Retinal pigment epithelial cell (primary cell): ENCODE data around the gene RFC2.
"Not testable (repeated sequence)": the region's sequence is repeated elsewhere in the genome, so short reads cannot be mapped to it uniquely, and the experiment has no call there.

Source experiments
- DNase-seq: peaks from one replicate; pipeline ENCODE4 v3.0.0-alpha.2; 2010; ENCODE audit warnings: low read depth
- H3K4me3 ChIP-seq: 2 replicates; pipeline ENCODE4 v1.5.1; 2011; ENCODE audit warnings: mild to moderate bottlenecking, low read length, control low read depth, moderate library complexity
- TF ChIP-seq, protein P1 (sequence below): conservative IDR thresholded peaks from 2 replicates; pipeline ENCODE4 v1.5.1; 2011; ENCODE audit warnings: low read depth, low read length, control low read depth, inconsistent platforms

The RFC2 gene

GRCh38 chr7:74230446-74231231, 23.6 kb downstream of the RFC2 start:
- TF ChIP-seq, protein P1, sequence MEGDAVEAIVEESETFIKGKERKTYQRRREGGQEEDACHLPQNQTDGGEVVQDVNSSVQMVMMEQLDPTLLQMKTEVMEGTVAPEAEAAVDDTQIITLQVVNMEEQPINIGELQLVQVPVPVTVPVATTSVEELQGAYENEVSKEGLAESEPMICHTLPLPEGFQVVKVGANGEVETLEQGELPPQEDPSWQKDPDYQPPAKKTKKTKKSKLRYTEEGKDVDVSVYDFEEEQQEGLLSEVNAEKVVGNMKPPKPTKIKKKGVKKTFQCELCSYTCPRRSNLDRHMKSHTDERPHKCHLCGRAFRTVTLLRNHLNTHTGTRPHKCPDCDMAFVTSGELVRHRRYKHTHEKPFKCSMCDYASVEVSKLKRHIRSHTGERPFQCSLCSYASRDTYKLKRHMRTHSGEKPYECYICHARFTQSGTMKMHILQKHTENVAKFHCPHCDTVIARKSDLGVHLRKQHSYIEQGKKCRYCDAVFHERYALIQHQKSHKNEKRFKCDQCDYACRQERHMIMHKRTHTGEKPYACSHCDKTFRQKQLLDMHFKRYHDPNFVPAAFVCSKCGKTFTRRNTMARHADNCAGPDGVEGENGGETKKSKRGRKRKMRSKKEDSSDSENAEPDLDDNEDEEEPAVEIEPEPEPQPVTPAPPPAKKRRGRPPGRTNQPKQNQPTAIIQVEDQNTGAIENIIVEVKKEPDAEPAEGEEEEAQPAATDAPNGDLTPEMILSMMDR, result no peak
- no peak for DNase-seq
- no peak overlapping the region for H3K4me3 ChIP-seq

DNA sequence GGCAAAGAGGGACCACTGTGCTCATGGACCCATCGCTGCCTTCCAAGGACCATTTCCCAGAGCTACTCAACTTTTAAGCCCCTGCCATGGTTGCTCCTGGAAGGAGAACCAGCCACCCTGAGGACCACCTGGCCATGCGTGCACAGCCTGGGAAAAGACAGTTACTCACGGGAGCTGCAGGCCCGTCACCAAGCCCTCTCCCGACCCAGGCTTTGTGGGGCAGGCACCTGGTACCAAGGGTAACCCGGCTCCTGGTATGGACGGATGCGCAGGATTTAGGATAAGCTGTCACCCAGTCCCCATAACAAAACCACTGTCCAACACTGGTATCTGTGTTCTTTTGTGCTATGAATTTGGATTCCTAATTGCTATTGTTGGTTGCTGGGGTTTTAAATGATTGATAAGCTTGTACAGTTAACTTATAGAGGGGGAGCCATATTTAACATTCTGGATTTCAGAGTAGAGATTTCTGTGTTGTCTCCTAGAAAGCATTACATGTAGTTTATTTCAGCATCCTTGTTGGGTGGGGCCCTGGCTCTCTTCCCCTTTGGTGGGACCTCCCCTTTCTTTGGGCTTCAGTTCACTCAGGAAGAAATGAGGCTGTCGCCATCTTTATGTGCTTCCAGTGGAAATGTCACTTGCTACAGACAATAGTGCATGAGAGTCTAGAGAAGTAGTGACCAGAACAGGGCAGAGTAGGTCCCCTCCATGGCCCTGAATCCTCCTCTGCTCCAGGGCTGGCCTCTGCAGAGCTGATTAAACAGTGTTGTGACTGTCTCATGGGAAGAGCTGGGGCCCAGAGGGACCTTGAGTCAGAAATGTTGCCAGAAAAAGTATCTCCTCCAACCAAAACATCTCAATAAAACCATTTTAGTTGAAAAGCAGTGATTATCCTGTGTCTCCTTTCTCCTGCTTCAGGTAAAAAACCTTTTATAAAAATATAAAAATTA, 25.0 kb downstream of the RFC2 start:
- no peak for DNase-seq
- no peak overlapping the region for H3K4me3 ChIP-seq
- TF ChIP-seq, protein P1, result no peak

- TF ChIP-seq, protein P1, result no peak
- DNase-seq, result no peak
- no peak overlapping the region for H3K4me3 ChIP-seq
Measured at GRCh38 chr7:74226633-74227032, 27.6 kb downstream of the RFC2 start.

DNA sequence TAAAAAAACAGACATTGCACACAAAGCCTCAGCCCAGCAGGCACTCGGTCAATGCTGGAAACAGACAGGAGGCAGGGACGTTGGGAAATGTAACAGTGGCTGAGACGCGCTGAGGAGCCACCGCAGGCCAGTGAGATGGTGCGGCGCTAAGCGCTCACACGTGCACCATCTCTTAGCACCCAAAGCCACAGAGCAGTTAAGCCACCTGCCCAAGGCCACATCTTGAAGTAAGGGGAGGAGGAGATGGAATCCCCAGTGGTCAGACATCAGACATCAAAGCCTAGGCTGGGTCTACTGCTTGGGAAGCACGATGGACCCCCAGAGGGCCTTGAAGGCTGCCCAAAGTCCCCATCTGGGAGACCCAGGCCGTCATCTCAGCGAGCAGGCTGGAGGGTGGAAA, 28.8 kb downstream of the RFC2 start:
- TF ChIP-seq, protein P1, result no peak
- DNase-seq, result no peak
- no peak overlapping the region for H3K4me3 ChIP-seq

GRCh38 chr7:74224907-74225306, 29.3 kb downstream of the RFC2 start:
- DNase-seq, H3K4me3 ChIP-seq: not testable (repeated sequence)

- H3K4me3 ChIP-seq, result no peak overlapping the region
- DNase-seq, result no peak
- TF ChIP-seq, protein P1, result no peak
Measured at GRCh38 chr7:74224511-74224832, 29.7 kb downstream of the RFC2 start.

- TF ChIP-seq, protein P1, result no peak
- H3K4me3 ChIP-seq, result no peak overlapping the region
- no peak for DNase-seq
Measured at GRCh38 chr7:74223711-74224510, 30.3 kb downstream of the RFC2 start.
